Parathyroid adenoma (tissue), 2 donors: ENCODE data around the gene FKBP3.
A peak's percentile ranks its signal among the peaks of the same experiment; 100 is the strongest.
"Not testable (repeated sequence)": the region's sequence is repeated elsewhere in the genome, so short reads cannot be mapped to it uniquely, and the experiment has no call there.

Experiments
- H2AFZ ChIP-seq: fragments of 300-600 bp; sonication (generic); one replicate; pipeline ENCODE4 v1.7.0; 2017; ENCODE audit warnings: antibody characterized with exemption, mild to moderate bottlenecking
- H3K27ac ChIP-seq: fragments of 300-600 bp; sonication (generic); one replicate; pipeline ENCODE4 v1.7.0; 2017
- H3K27me3 ChIP-seq: fragments of 300-600 bp; sonication (generic); one replicate; pipeline ENCODE4 v1.7.0; 2017; ENCODE audit warnings: low read length; ENCODE audit not compliant: control insufficient read depth, insufficient read depth
- H3K36me3 ChIP-seq: fragments of 300-600 bp; sonication (generic); one replicate; pipeline ENCODE4 v1.7.0; 2017; ENCODE audit warnings: low read length; ENCODE audit not compliant: control insufficient read depth, insufficient read depth
- H3K4me1 ChIP-seq: fragments of 300-600 bp; sonication (generic); one replicate; pipeline ENCODE4 v1.7.0; 2017; ENCODE audit warnings: control low read depth
- H3K4me2 ChIP-seq: fragments of 300-600 bp; sonication (generic); one replicate; pipeline ENCODE4 v1.7.0; 2017; ENCODE audit warnings: low read length
- H3K4me3 ChIP-seq: fragments of 300-600 bp; sonication (generic); one replicate; pipeline ENCODE4 v1.7.0; 2017; ENCODE audit warnings: low read depth, low read length
- H3K79me2 ChIP-seq: fragments of 300-600 bp; sonication (generic); one replicate; pipeline ENCODE4 v1.7.0; 2017; ENCODE audit warnings: control low read depth
- H3K9ac ChIP-seq: fragments of 300-600 bp; sonication (generic); one replicate; pipeline ENCODE4 v1.7.0; 2017; ENCODE audit warnings: mild to moderate bottlenecking
- H3K9me3 ChIP-seq: fragments of 300-600 bp; sonication (generic); one replicate; pipeline ENCODE4 v1.7.0; 2017; ENCODE audit warnings: low read length; ENCODE audit not compliant: control insufficient read depth
- TF ChIP-seq, protein P1 (sequence below): fragments of 300-600 bp; sonication (generic); IDR thresholded peaks from one replicate; pipeline ENCODE4 v1.7.0; 2017; ENCODE audit warnings: antibody characterized with exemption, mild to moderate bottlenecking
- donor health status: primary hyperparathyroidism.

The FKBP3 gene

DNA sequence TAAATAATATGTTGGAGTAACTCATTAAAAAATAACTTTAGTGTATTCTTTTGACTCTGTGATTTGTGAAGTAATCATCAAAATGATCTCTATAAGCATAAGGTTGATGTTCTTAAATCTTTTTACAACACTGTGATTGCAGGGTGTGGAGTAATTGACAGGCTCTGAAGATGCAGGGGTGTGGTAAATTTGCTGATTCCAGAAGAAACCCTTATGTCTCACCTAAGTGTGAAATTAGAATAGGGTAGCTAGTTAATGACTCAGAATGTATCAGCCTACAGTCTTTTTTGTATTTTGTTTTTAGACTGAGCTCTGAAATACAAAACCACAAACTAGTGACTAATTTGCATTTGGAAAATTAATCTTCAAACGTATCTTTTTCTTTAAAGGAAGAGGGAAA, 44.5 kb downstream of the FKBP3 start:
- Histone ChIP-seq H3K27ac (no peak overlapping the region), H3K79me2 (peaks cover 43% of the 10 kb centered on the region), H3K9ac (no peak overlapping the region), H2AFZ (no peak overlapping the region), H3K4me1 (peaks cover 3% of the 10 kb centered on the region), H3K4me3 (no peak overlapping the region), H3K4me2 (no peak overlapping the region), H3K36me3 (no peaks in the 10 kb centered on the region), H3K9me3 (no peaks in the 10 kb centered on the region), H3K27me3 (no peaks in the 10 kb centered on the region)
- TF ChIP-seq, protein P1, sequence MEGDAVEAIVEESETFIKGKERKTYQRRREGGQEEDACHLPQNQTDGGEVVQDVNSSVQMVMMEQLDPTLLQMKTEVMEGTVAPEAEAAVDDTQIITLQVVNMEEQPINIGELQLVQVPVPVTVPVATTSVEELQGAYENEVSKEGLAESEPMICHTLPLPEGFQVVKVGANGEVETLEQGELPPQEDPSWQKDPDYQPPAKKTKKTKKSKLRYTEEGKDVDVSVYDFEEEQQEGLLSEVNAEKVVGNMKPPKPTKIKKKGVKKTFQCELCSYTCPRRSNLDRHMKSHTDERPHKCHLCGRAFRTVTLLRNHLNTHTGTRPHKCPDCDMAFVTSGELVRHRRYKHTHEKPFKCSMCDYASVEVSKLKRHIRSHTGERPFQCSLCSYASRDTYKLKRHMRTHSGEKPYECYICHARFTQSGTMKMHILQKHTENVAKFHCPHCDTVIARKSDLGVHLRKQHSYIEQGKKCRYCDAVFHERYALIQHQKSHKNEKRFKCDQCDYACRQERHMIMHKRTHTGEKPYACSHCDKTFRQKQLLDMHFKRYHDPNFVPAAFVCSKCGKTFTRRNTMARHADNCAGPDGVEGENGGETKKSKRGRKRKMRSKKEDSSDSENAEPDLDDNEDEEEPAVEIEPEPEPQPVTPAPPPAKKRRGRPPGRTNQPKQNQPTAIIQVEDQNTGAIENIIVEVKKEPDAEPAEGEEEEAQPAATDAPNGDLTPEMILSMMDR, result no peak

DNA sequence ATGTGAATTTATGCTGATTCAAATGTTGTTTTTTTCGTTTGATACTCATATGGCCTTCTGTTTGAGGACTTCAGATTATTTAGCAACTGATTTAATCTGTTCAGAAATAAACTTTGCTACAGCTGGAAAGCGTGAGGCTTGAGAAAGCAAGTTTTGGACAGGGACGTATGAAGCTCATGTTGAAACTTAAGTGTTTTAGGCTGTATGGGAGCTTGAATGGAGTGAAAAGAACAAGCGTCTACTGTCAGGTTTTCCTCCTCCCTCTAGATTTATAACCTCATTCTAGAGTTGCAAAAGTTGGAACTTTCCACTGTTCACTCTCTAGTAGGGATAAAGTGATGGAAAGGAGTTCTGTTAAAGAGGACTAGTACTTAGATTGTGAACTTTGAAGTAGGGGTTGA, 49.3 kb downstream of the FKBP3 start:
- H3K79me2 ChIP-seq, result peaks cover 28% of the 10 kb centered on the region
- peaks cover 3% of the 10 kb centered on the region for H3K4me1 ChIP-seq
- no peak overlapping the region for H3K27ac ChIP-seq
- H3K4me2 ChIP-seq, result peak overlapping the region; percentile 83
- no peak overlapping the region for H2AFZ ChIP-seq
- no peaks in the 10 kb centered on the region for H3K27me3 ChIP-seq
- TF ChIP-seq, protein P1, result no peak
- peak overlapping the region; percentile 93 for H3K4me3 ChIP-seq
- no peak overlapping the region for H3K9ac ChIP-seq
- no peaks in the 10 kb centered on the region for H3K9me3 ChIP-seq
- no peaks in the 10 kb centered on the region for H3K36me3 ChIP-seq

DNA sequence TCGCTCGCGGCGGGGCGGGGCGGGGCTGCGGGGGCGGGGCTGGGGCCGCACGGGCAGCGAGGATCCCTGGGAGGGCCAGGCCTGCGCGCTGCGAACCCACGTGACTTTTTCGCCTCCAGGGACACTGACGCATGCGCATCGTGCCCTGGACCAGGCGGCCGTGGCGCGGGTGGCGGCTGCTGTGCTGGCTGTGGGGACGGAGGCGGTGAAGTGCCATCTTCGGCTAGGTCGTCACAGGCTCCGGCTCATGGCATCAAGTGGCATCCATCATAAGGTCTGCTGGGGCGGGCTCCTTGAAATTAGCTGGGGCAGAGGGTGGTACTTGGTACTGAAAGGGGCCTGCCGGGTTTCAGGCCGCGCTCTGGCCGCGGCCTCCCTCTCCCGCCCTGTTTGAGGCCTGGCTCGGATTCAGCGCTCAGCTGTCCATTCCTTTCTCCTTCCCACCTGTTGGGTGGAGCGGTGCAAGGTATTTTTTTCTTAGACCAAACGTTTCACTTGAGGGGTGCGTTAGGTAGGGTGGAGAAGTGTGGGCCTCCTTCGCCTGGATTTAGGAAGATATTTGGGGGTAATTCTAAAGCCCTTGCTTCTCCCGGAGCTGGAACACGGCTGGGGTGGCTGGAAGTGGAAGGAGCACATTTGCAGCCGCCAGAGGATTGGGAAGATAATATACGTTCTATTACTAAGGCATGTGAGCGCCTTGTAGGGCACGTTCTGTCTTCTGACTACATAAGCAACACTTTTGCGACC, 50.1 kb downstream of the FKBP3 start, which contains the start of gene PRPF39:
Gene PRPF39, plus strand, starts transcription at position 141 of the 747 bp plus-strand sequence. CDS start 11,124 bp downstream, outside the sequence.
- peak within 1 kb of the TSS; percentile 70 for H3K27ac ChIP-seq
- H3K9me3 ChIP-seq, result no peaks in the 10 kb centered on the region
- peaks cover 28% of the 10 kb centered on the region for H3K79me2 ChIP-seq

DNA sequence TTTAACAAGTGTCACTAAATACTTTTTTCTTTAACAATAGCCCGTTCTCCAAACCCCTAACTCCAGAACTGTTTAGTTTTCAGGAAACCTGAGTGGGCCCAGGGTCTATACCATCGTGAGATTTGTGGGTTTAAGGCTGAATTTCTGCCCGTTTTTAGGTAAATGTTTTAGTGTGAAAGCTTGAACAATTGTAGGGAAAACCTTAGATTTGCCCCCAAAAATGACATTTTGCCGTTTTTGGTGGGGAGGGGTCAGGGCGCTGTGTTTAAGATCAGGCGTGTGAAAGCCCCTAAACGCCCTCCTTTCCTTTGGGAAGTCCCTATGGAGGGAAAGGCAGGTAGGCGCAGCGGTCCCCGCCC, 50.7 kb downstream of the FKBP3 start:
- Histone ChIP-seq H3K4me2 (peak overlapping the region; percentile 93), H3K27me3 (no peaks in the 10 kb centered on the region), H2AFZ (peak overlapping the region; percentile 94), H3K9ac (no peak overlapping the region), H3K36me3 (no peaks in the 10 kb centered on the region), H3K4me3 (peak overlapping the region; percentile 93), H3K4me1 (peaks cover 3% of the 10 kb centered on the region), H3K27ac (no peak overlapping the region), H3K9me3 (no peaks in the 10 kb centered on the region), H3K79me2 (peaks cover 28% of the 10 kb centered on the region)
- TF ChIP-seq, protein P1, result no peak

More for the DNA sequence above, 50.1 kb downstream of the FKBP3 start, which contains the start of gene PRPF39:
- TF ChIP-seq, protein P1, result no peak
- Histone ChIP-seq H3K36me3 (no peaks in the 10 kb centered on the region), H3K4me1 (peaks cover 3% of the 10 kb centered on the region), H3K4me3 (peak within 1 kb of the TSS; percentile 93), H3K4me2 (peak within 1 kb of the TSS; percentile 93), H3K9ac (peak within 1 kb of the TSS; percentile 48), H2AFZ (peak within 1 kb of the TSS; percentile 94), H3K27me3 (no peaks in the 10 kb centered on the region)

DNA sequence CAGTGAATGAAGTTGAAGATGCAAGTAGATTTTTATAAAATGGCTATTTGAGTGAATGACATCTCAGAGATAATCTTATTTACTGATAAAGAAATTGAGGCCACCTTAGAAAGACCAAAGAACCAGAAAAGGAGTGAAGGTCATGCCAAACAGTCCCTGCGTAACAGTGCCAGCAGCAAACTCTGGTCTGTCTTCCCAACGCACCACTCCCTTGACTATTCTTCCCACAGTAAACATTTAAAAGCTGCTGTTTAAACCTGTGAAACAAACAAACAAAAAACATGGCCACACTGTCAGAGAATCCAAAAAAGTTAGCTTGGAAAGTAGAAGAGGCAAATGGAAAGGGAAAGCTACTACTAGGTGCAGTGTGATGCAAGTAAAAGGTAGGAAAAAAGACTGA, 51.9 kb downstream of the FKBP3 start:
- H3K27ac ChIP-seq, result no peak overlapping the region
- no peak overlapping the region for H3K4me3 ChIP-seq
- peaks cover 3% of the 10 kb centered on the region for H3K4me1 ChIP-seq
- H3K4me2 ChIP-seq, result no peak overlapping the region
- H2AFZ ChIP-seq, result peak overlapping the region; percentile 94
- H3K9ac ChIP-seq, result no peak overlapping the region
- TF ChIP-seq, protein P1, result no peak
- H3K27me3 ChIP-seq, result no peaks in the 10 kb centered on the region
- H3K36me3 ChIP-seq, result no peaks in the 10 kb centered on the region
- H3K9me3 ChIP-seq, result no peaks in the 10 kb centered on the region
- peaks cover 22% of the 10 kb centered on the region for H3K79me2 ChIP-seq

DNA sequence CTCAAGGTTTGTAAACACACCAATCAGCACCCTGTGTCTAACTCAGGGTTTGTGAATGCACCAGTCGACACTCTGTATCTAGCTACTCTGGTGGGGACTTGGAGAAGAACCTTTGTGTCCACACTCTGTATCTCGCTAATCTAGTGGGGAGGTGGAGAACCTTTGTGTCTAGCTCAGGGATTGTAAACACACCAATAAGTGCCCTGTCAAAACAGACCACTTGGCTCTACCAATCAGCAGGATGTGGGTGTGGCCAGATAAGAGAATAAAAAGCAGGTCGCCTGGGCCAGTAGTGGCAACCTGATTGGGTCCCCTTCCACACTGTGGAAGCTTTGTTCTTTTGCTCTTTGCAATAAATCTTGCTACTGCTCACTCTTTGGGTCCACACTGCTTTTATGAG, 53.2 kb downstream of the FKBP3 start:
- H3K79me2 ChIP-seq, result peaks cover 14% of the 10 kb centered on the region
- not testable (repeated sequence) for H3K9me3 ChIP-seq, H2AFZ ChIP-seq, H3K4me1 ChIP-seq, H3K4me3 ChIP-seq, H3K4me2 ChIP-seq, H3K36me3 ChIP-seq, H3K9ac ChIP-seq, H3K27me3 ChIP-seq, H3K27ac ChIP-seq

DNA sequence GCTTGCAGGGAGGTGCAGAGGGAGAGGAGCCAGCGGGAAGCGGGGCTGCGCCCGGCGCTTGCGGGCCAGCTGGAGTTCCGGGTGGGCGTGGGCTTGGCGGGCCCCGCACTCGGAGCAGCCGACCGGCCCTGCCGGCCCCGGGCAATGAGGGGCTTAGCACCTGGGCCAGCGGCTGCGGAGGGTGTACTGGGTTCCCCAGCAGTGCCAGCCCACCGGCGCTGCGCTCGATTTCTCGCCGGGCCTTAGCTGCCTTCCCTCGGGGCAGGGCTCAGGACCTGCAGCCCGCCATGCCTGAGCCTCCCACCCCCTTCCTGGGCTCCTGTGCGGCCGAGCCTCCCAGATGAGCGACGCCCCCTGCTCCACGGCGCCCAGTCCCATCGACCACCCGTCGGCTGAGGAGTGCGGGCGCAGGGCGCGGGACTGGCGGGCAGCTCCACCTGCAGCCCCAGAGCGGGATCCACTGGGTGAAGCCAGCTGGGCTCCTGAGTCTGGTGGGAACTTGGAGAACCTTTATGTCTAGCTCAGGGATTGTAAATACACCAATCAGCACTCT, 53.8 kb downstream of the FKBP3 start:
- H3K9ac ChIP-seq, H2AFZ ChIP-seq, H3K79me2 ChIP-seq, H3K9me3 ChIP-seq, H3K36me3 ChIP-seq, H3K27ac ChIP-seq, H3K4me3 ChIP-seq, H3K27me3 ChIP-seq, H3K4me1 ChIP-seq, H3K4me2 ChIP-seq: not testable (repeated sequence)
